ENCODE measurements around the gene LRTM1.

LRTM1 gene

DNA sequence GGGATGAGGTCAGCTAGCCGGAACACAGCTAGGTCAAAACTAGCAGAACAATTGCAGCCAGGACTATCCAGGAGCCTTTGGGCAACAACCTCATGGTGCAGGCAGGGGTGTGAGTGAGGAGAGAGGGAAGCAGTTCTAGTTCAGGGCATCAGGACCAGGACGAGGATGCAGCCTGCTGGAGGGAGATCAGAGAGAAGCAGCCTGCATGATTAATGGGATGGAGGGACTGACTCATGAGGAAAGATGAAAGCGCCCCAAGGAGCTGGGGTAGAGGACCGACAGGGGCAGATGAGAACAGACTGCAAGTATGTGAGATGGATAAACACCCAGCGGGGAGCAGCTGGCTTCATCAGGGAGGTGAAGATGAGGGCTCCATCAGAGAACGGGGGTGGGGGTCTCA, 37.9 kb upstream of the LRTM1 start:
- TF ChIP-seq, protein P1, sequence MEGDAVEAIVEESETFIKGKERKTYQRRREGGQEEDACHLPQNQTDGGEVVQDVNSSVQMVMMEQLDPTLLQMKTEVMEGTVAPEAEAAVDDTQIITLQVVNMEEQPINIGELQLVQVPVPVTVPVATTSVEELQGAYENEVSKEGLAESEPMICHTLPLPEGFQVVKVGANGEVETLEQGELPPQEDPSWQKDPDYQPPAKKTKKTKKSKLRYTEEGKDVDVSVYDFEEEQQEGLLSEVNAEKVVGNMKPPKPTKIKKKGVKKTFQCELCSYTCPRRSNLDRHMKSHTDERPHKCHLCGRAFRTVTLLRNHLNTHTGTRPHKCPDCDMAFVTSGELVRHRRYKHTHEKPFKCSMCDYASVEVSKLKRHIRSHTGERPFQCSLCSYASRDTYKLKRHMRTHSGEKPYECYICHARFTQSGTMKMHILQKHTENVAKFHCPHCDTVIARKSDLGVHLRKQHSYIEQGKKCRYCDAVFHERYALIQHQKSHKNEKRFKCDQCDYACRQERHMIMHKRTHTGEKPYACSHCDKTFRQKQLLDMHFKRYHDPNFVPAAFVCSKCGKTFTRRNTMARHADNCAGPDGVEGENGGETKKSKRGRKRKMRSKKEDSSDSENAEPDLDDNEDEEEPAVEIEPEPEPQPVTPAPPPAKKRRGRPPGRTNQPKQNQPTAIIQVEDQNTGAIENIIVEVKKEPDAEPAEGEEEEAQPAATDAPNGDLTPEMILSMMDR (conservative IDR thresholded peaks at IDR 0.05): no peak
- H3K27ac ChIP-seq: no peak overlapping the region

DNA sequence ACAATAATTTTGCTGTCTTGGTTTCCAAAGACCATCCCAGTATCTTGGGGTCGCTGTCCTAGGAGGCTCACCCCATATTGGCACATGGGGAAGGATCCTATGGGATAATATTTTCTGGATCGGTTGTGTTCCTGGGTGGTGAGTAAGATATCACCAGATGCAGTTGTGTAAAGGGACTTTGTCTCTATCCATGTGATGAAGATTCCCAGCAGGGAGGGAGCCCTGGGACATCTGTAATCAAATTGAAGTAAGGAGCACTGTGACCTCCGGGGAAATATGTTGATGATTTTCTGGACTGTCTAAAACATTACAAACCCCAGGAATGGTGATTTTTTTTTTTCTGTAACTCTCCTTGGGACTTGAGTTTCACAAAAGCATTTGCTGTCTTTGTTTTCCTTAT, 36.2 kb upstream of the LRTM1 start:
- H3K27ac ChIP-seq: no peak overlapping the region
- TF ChIP-seq, protein P1 (conservative IDR thresholded peaks at IDR 0.05): no peak

GRCh38 chr3:54963641-54964040, 35.8 kb upstream of the LRTM1 start:
- TF ChIP-seq, protein P1 (conservative IDR thresholded peaks at IDR 0.05): no peak
- H3K27ac ChIP-seq: no peak overlapping the region

DNA sequence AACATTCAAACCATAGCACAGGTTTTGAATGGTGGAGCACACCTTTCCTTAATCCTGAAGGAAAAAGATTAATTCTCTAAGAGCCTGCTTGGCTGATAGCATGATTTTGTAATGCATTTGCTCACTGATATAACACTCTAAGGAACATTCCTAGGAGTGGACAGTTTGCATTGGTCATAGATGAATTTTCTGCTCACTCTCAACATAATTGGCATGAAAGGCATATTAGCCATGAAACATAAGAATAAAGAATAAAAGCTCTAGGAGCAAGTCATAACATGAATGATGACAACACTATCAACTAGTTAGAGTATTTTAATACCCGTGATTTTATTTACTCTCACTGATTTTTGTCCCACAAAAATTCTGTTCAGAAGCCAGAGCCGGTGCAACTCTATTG, 34.3 kb upstream of the LRTM1 start:
- TF ChIP-seq, protein P1 (conservative IDR thresholded peaks at IDR 0.05): no peak
- H3K27ac ChIP-seq: no peak overlapping the region

- TF ChIP-seq, protein P1 (conservative IDR thresholded peaks at IDR 0.05): no peak
- H3K27ac ChIP-seq: no peak overlapping the region
Observed at GRCh38 chr3:54960701-54961100, 32.8 kb upstream of the LRTM1 start.

GRCh38 chr3:54960082-54960481, 32.2 kb upstream of the LRTM1 start:
- TF ChIP-seq, protein P1 (conservative IDR thresholded peaks at IDR 0.05): no peak

GRCh38 chr3:54957711-54958110, 29.9 kb upstream of the LRTM1 start:
- H3K27ac ChIP-seq: no peak overlapping the region
- TF ChIP-seq, protein P1 (conservative IDR thresholded peaks at IDR 0.05): no peak

More at GRCh38 chr3:54960082-54960481, 32.2 kb upstream of the LRTM1 start:
- H3K27ac ChIP-seq: no peak overlapping the region

GRCh38 chr3:54955941-54956340, 28.1 kb upstream of the LRTM1 start:
- TF ChIP-seq, protein P1 (conservative IDR thresholded peaks at IDR 0.05): no peak
- H3K27ac ChIP-seq: no peak overlapping the region

All from VCaP (cell line).